ENCODE data around the gene CSK.

GRCh38 chr15:74773731-74774252 lies 8.1 kb upstream of the CSK start:
- TF ChIP-seq CTCF (IDR thresholded peaks at IDR 0.05) (peak in 1 of 6 experiments; percentile 12), POLR2A (IDR thresholded peaks at IDR 0.05) (no peak)

Measured in esophagus squamous epithelium (tissue), 4 donors.